Right lobe of liver (tissue), 6 donors: ENCODE results near the gene DIAPH3. TPM values are rescaled to one million over a fixed set of nuclear protein-coding genes. Genes with fewer than 3 reads are reported as not detected.

ENCODE experiments used
- ATAC-seq, 4 donors: fragments of 200-7000 bp; cut with Tn5 transposase; one replicate each; pipeline ENCODE4 v1.9.1; 2020; ENCODE audit warnings: mild to moderate bottlenecking in 4 of 4, moderate library complexity in 4 of 4
- DNase-seq, 3 donors: peaks; one replicate each; pipeline ENCODE4 v3.0.0-alpha.2; 2020
- H3K27ac ChIP-seq, 3 donors: fragments of 200-600 bp; one replicate each; pipeline ENCODE4 v1.8.0; 2022
- H3K27me3 ChIP-seq, 2 donors: fragments of 200-600 bp; one replicate each; pipeline ENCODE4 v1.8.0; 2022
- H3K36me3 ChIP-seq, 4 donors: fragments of 200-600 bp; sonication (generic) in 1 of 4; one replicate each; pipeline versions ENCODE4 v1.5.1 to v1.8.0; 2017 to 2022; ENCODE audit warnings: control low read depth in 1 of 4
- H3K4me1 ChIP-seq, 4 donors: fragments of 200-600 bp; sonication (generic) in 1 of 4; one replicate each; pipeline versions ENCODE4 v1.5.1 to v1.8.0; 2017 to 2022; ENCODE audit warnings: control low read depth in 1 of 4
- H3K4me3 ChIP-seq, 3 donors: fragments of 200-600 bp; one replicate each; pipeline ENCODE4 v1.8.0; 2022
- H3K9me3 ChIP-seq, 4 donors: fragments of 200-600 bp; sonication (generic) in 1 of 4; one replicate each; pipeline versions ENCODE4 v1.5.1 to v1.8.0; 2017 to 2022; ENCODE audit warnings: control low read depth in 1 of 4
- POLR2A ChIP-seq: fragments of 450-650 bp; IDR thresholded peaks from one replicate; pipeline ENCODE4 v1.6.1; 2017; ENCODE audit warnings: antibody characterized with exemption, mild to moderate bottlenecking
- WGBS: methylation state at CpG from one replicate; pipeline ENCODE4 v1.1.6; 2018; ENCODE audit warnings: low coverage, low lambda C conversion rate; ENCODE audit not compliant: insufficient coverage; ENCODE audit errors: missing lambda C conversion rate; 5-methylcytosine and 5-hydroxymethylcytosine counted together
- intact Hi-C, 2 donors: fragments of 100-400 bp; cut with DNase I; formaldehyde crosslinking; loops; one replicate each; pipeline versions ENCODE4 v1.11.2 to v1.14.1; 2022
- total RNA-seq, 6 experiments: library from RNA; depleted of rRNA in 2 of 6; stranded (reverse); fragments of >200 nt in 2 of 6; fragmentation: NEBNext Ultra II Directional in 3 of 6; extraction: Animal tissue kit (Norgen Biotek cat#: 25700) in 3 of 6; gene quantifications; one replicate each; pipeline versions ENCODE4 v1.1.0 to v1.2.4, GENCODE V29; 2016 to 2023
- TF ChIP-seq, protein P1 (sequence below), 4 donors: fragments of 200-600 bp in 3 of 4; fragments of 450-650 bp in 1 of 4; IDR thresholded peaks; one replicate each; pipeline versions ENCODE4 v1.5.1 to v1.8.0; 2016 to 2022; ENCODE audit warnings: antibody characterized with exemption in 4 of 4, mild to moderate bottlenecking in 2 of 4
- donor health status: DM: no; HTN: yes; CAD: no.
- donor health status: DM: no; HTN: no; CAD: no.
- donor health status: DM: no; HTN: no; CAD: no.
- donor health status: DM: no; HTN: yes; CAD: no.
- donor health status: DM: no; HTN: yes; CAD: no.

The DIAPH3 gene
- total RNA-seq, 6 experiments from 2014 or later = 0.10 to 1.6 (median 0.93) TPM; not detected in 1

DNA sequence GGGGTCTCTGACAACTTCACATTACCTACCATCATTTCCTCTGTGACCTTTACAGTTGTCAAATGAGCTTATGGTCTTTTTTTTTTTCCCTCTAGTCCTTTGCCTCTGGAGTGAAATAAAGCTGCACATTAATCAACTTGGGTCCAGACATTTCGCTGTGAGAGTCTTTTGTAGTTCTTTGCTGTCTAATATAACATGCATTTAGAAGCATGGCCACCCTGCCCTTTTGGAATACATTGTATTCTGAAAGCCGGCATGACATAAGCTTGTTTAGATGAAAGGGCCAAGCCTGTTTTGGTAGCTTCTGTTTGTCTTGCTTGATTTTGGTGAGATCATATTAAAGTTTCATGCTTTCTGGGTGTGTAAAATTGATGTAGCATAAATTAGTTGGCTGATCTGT lies 509.8 kb downstream of the DIAPH3 start:
- no peak overlapping the region for H3K4me3 ChIP-seq
- TF ChIP-seq, protein P1, sequence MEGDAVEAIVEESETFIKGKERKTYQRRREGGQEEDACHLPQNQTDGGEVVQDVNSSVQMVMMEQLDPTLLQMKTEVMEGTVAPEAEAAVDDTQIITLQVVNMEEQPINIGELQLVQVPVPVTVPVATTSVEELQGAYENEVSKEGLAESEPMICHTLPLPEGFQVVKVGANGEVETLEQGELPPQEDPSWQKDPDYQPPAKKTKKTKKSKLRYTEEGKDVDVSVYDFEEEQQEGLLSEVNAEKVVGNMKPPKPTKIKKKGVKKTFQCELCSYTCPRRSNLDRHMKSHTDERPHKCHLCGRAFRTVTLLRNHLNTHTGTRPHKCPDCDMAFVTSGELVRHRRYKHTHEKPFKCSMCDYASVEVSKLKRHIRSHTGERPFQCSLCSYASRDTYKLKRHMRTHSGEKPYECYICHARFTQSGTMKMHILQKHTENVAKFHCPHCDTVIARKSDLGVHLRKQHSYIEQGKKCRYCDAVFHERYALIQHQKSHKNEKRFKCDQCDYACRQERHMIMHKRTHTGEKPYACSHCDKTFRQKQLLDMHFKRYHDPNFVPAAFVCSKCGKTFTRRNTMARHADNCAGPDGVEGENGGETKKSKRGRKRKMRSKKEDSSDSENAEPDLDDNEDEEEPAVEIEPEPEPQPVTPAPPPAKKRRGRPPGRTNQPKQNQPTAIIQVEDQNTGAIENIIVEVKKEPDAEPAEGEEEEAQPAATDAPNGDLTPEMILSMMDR (IDR thresholded peaks at IDR 0.05) = no peak
- TF ChIP-seq POLR2A = no peak
- WGBS = 69% methylated on average over 2 of the region's 2 CpGs
- DNase-seq (no peak), ATAC-seq (no peak)
- H3K36me3 ChIP-seq = no peaks in the 10 kb centered on the region
- intact Hi-C loops = no loop called here
- H3K9me3 ChIP-seq = no peaks in the 10 kb centered on the region
- H3K27ac ChIP-seq = no peak overlapping the region
- H3K4me1 ChIP-seq = no peaks in the 10 kb centered on the region
- no peaks in the 10 kb centered on the region for H3K27me3 ChIP-seq

DNA sequence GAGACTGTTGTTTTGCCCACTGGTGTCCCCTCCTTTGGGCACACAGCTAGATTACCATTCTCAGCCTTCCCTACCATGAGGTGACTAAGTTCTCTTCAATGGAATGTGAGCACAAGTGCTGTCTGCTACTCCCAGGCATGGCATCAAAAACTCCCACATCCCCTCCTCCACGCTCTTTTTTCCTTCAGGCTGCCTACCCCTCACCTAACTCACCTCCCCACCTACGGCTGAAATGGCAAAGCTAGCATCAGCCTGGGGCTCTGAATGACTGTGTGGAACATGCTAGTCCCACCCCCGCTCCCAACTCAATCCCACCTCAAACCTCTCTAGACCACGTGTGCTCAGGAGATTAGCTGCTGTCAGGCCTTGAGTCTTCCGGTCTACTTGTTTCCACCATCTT lies 512.2 kb downstream of the DIAPH3 start:
- Histone ChIP-seq H3K9me3 (no peaks in the 10 kb centered on the region), H3K27me3 (no peaks in the 10 kb centered on the region), H3K27ac (no peak overlapping the region), H3K4me3 (no peak overlapping the region), H3K4me1 (no peaks in the 10 kb centered on the region), H3K36me3 (no peaks in the 10 kb centered on the region)
- DNase-seq (no peak), ATAC-seq (no peak)
- WGBS = 79% methylated on average over 5 of the region's 5 CpGs
- TF ChIP-seq POLR2A = no peak
- TF ChIP-seq, protein P1 (IDR thresholded peaks at IDR 0.05) = no peak
- intact Hi-C loops = no loop called here

DNA sequence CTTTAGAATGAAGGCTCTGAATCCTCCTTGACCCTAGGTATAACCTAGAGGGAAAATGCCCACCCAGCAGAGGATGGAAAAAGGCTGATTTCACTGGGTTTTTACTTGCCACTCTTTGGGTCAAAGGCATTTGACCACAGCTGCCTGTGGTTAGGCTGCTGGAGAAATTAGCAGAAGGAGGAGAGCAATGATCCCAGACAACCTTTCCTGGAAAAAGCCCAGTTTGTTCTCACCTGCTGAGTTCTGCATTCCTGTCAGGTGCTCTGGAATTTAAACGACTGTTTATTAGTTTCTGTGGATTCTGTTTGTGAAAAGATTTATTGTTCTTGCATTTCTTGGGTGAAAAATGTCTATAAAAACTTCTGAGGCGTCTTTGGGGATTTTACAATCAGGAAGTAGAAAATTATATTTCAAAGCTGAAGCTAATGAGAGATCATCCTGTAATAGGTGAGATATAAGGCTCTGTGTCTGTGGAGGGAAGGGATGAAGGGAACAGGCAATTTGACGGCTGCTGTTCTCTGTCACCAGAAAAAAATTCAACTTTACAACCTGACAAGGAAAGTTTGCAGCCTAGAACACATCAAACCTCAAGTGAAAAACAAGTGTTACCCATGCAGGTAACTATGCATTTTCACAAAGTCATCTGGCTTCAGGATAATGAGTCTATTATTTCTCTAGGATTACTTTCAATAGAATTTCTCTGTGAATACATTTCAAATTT lies 519.7 kb downstream of the DIAPH3 start:
- Histone ChIP-seq H3K4me3 (no peak overlapping the region), H3K9me3 (no peaks in the 10 kb centered on the region), H3K27me3 (no peaks in the 10 kb centered on the region), H3K27ac (no peak overlapping the region), H3K36me3 (no peaks in the 10 kb centered on the region), H3K4me1 (no peaks in the 10 kb centered on the region)
- intact Hi-C loops = no loop called here
- 8% methylated on average over 3 of the region's 3 CpGs for WGBS
- ATAC-seq = no peak
- TF ChIP-seq POLR2A = no peak
- TF ChIP-seq, protein P1 (IDR thresholded peaks at IDR 0.05) = no peak
- no peak for DNase-seq

DNA sequence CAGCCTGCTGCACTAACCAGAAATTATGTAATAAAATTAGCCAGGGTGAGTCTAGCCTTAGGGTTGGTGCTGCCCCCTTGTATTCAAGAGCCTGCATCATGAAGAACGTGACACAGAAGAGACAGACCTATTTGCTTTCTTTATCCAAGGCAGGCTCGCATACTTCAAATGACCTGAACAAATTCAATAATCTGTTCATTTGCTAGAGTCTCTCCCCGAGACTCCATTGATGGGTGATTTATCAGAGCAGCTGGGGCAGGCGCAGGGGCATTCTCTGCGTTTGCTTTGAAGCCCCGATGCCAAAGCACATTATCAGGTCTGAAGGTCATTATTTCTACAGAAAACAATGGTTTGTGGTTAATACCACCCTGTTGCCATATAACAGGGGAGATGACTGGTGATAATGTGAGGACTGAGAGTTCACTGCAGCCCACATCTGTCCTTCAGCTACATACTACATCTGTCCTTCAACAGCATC lies 520.3 kb downstream of the DIAPH3 start:
- 28% methylated on average over 6 of the region's 6 CpGs for WGBS
- no peak overlapping the region for H3K27ac ChIP-seq
- TF ChIP-seq, protein P1 (IDR thresholded peaks at IDR 0.05) = no peak
- TF ChIP-seq POLR2A = no peak
- intact Hi-C loops = no loop called here
- ATAC-seq (no peak), DNase-seq (no peak)
- H3K9me3 ChIP-seq = no peaks in the 10 kb centered on the region
- H3K4me3 ChIP-seq = no peak overlapping the region
- H3K27me3 ChIP-seq = no peaks in the 10 kb centered on the region
- H3K36me3 ChIP-seq = no peaks in the 10 kb centered on the region
- H3K4me1 ChIP-seq = no peaks in the 10 kb centered on the region
